ENCODE data around the gene PDXDC1.
"Not testable (repeated sequence)": the region's sequence is repeated elsewhere in the genome, so short reads cannot be mapped to it uniquely, and the experiment has no call there.

The PDXDC1 gene

GRCh38 chr16:14973785-14974322 lies 972 bp upstream of the PDXDC1 start:
- DNase-seq = not testable (repeated sequence)

GRCh38 chr16:14974331-14974655 lies 533 bp upstream of the PDXDC1 start:
- DNase-seq = peak; percentile 58

- peak; percentile 17 for DNase-seq
Observed at GRCh38 chr16:14975418-14976194, 780 bp downstream of the PDXDC1 start.

- not testable (repeated sequence) for DNase-seq
Observed at GRCh38 chr16:14976971-14977736, 2.3 kb downstream of the PDXDC1 start.

GRCh38 chr16:14978281-14978680 lies 3.5 kb downstream of the PDXDC1 start:
- DNase-seq = not testable (repeated sequence)

GRCh38 chr16:14978908-14979307 lies 4.1 kb downstream of the PDXDC1 start:
- not testable (repeated sequence) for DNase-seq

GRCh38 chr16:14981234-14981633 lies 6.4 kb downstream of the PDXDC1 start:
- DNase-seq = not testable (repeated sequence)

- not testable (repeated sequence) for DNase-seq
Observed at GRCh38 chr16:14982521-14982920, 7.7 kb downstream of the PDXDC1 start.

GRCh38 chr16:14988092-14988491 lies 13.3 kb downstream of the PDXDC1 start:
- DNase-seq = not testable (repeated sequence)

GRCh38 chr16:14988661-14989191 lies 13.9 kb downstream of the PDXDC1 start:
- not testable (repeated sequence) for DNase-seq

- DNase-seq = not testable (repeated sequence)
Observed at GRCh38 chr16:14989291-14990281, 14.8 kb downstream of the PDXDC1 start.

- not testable (repeated sequence) for DNase-seq
Observed at GRCh38 chr16:14993277-14994151, 18.7 kb downstream of the PDXDC1 start.

GRCh38 chr16:14996702-14997101 lies 21.9 kb downstream of the PDXDC1 start:
- not testable (repeated sequence) for DNase-seq

- DNase-seq = not testable (repeated sequence)
Observed at GRCh38 chr16:14998300-14998699, 23.5 kb downstream of the PDXDC1 start.

GRCh38 chr16:14999845-15000244 lies 25.0 kb downstream of the PDXDC1 start:
- not testable (repeated sequence) for DNase-seq

- DNase-seq = not testable (repeated sequence)
Observed at GRCh38 chr16:15002448-15002847, 27.6 kb downstream of the PDXDC1 start.

- not testable (repeated sequence) for DNase-seq
Observed at GRCh38 chr16:15005357-15006132, 30.7 kb downstream of the PDXDC1 start.

- DNase-seq = not testable (repeated sequence)
Observed at GRCh38 chr16:15008647-15009046, 33.8 kb downstream of the PDXDC1 start.

- not testable (repeated sequence) for DNase-seq
Observed at GRCh38 chr16:15012941-15013340, 38.1 kb downstream of the PDXDC1 start.

GRCh38 chr16:15015671-15016070 lies 40.8 kb downstream of the PDXDC1 start:
- DNase-seq = not testable (repeated sequence)
